HCT116 (cell line): Measurements from ENCODE around the gene SPNS1.

Experiments used
- CEBPB ChIP-seq: IDR thresholded peaks from 2 replicates; pipeline ENCODE4 v1.6.1; 2012; ENCODE audit warnings: low read depth
- CTCF ChIP-seq, 3 experiments: fragments of 200-600 bp in 1 of 3; sonication (generic) in 1 of 3; IDR thresholded peaks in 2 of 3; conservative IDR thresholded peaks in 1 of 3; 2 replicates each; pipeline ENCODE4 v1.5.1; 2012 to 2017; ENCODE audit warnings: low read depth in 2 of 3, low read length in 2 of 3, antibody characterized with exemption in 1 of 3, borderline replicate concordance in 1 of 3, control low read depth in 1 of 3, mild to moderate bottlenecking in 1 of 3, mixed read lengths in 1 of 3, mixed run types in 1 of 3, moderate library complexity in 1 of 3; ENCODE audit not compliant: insufficient read depth in 1 of 3
- EZH2 ChIP-seq: fragments of 200-600 bp; sonication (generic); IDR thresholded peaks from 2 replicates; pipeline ENCODE4 v1.6.1; 2017; ENCODE audit warnings: antibody characterized with exemption, mixed run types
- POLR2A ChIP-seq: IDR thresholded peaks from 2 replicates; pipeline ENCODE4 v1.7.0; 2011; ENCODE audit warnings: borderline replicate concordance; ENCODE audit not compliant: insufficient read depth, insufficient read length; ENCODE audit errors: extremely low read depth
- POLR2AphosphoS5 ChIP-seq: IDR thresholded peaks from 2 replicates; pipeline ENCODE4 v1.6.1; 2011; ENCODE audit warnings: mild to moderate bottlenecking, low read depth, low read length, moderate library complexity
- RAD21 ChIP-seq: IDR thresholded peaks from 2 replicates; pipeline ENCODE4 v1.6.1; 2012; ENCODE audit warnings: low read depth, mild to moderate bottlenecking
- SRF ChIP-seq: IDR thresholded peaks from 2 replicates; pipeline ENCODE4 v1.6.1; 2012; ENCODE audit warnings: low read depth
- ZFX ChIP-seq: fragments of 450-650 bp; IDR thresholded peaks from 2 replicates; pipeline ENCODE4 v1.6.1; 2017

- TF ChIP-seq CTCF (IDR thresholded peaks at IDR 0.05 in 2 of 3, conservative IDR thresholded peaks at IDR 0.05 in 1 of 3; ENCODE audit: borderline replicate concordance in 1 of 3, insufficient read depth in 1 of 3, low read depth in 2 of 3, low read length in 2 of 3) (peak; percentile 36 to 89 (median 79); a peak in 4 of 6 replicates), CEBPB (no peak), POLR2A (no peak), ZFX (no peak), SRF (no peak), POLR2AphosphoS5 (no peak), EZH2 (no peak), RAD21 (peak; percentile 62)
Measured at GRCh38 chr16:28977703-28978662, 3.4 kb downstream of the SPNS1 start.
